Hematopoietic multipotent progenitor cell treated with erythropoietin and hydrocortisone succinate and interleukin-3 and kit ligand, for 8 days (in vitro differentiated cells): ENCODE results near the gene IGSF8.

Source experiments
- DNase-seq: peaks from one replicate; pipeline ENCODE4 v3.0.0-alpha.2; 2015

The IGSF8 gene

DNA sequence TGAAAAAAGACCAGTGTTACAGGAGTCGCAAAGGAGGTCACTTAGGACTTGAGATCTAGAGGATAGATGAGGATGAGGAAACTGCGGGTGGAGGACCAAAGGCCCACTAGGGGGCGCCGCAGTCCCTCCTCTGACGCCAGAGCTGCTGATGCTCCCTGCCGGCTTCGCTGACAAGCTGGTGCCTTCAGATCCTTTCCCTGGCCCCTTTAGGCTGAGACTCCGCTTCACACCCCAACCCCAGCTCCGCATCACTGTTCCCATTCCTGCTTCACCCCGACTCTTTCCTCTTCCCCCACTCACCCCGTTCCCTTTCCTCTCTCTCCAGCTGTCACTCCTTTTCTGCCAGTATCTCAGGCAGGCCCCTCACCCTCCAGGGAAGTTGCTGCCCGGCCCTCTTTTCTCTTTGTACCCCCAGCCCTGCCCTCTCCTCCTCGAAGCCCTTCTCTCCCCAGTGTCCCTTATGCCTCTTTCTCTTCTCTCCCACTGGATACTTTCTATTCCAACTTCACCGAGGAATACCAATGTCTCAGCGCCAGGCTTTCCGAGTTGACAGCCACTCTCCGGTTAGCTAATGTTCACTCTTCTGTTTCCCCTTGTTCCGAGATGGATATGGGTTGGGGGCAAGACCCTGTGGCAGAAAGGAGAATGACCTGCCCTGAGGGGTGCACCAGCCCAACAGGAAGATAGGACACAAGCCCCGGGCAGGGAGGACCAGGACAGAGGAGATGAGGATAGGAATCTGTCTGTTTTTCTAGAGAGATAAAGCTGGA is 12.5 kb downstream of the IGSF8 start:
- peak; percentile 83 for DNase-seq

DNA sequence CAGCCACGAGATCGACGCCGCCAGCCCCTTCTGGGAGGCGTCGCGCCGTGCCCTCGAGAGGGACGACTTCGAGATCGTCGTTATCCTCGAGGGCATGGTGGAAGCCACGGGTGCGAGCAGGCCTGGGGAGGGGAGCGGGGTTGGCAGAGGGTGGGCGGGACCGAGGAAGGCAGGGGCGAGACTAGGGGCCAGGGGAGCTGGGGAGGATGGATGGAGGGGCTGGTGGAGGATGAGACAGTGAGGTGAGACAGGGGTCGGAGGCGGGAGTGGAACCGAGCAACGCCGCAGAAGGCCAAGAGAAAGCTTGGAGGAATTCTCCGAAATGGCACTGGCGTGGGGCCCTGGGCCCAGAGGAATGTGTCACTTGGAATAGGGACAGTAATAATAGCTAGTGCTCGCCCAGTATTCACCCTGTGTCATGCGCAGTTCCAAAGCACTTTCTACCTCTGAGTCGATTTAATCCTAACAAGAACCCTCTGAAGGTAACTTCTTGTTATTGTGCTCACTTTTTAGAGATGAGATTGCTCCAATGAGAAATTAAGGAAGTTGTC is 13.6 kb downstream of the IGSF8 start:
- no peak for DNase-seq

DNA sequence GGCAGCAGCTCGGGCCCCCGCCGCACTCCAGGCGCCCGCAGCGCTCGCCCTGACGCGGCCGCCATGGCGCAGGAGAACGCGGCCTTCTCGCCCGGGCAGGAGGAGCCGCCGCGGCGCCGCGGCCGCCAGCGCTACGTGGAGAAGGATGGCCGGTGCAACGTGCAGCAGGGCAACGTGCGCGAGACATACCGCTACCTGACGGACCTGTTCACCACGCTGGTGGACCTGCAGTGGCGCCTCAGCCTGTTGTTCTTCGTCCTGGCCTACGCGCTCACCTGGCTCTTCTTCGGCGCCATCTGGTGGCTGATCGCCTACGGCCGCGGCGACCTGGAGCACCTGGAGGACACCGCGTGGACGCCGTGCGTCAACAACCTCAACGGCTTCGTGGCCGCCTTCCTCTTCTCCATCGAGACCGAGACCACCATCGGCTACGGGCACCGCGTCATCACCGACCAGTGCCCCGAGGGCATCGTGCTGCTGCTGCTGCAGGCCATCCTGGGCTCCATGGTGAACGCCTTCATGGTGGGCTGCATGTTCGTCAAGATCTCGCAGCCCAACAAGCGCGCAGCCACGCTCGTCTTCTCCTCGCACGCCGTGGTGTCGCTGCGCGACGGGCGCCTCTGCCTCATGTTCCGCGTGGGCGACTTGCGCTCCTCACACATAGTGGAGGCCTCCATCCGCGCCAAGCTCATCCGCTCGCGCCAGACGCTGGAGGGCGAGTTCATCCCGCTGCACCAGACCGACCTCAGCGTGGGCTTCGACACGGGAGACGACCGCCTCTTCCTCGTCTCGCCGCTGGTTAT is 14.2 kb downstream of the IGSF8 start:
- DNase-seq = peak; percentile 52

DNA sequence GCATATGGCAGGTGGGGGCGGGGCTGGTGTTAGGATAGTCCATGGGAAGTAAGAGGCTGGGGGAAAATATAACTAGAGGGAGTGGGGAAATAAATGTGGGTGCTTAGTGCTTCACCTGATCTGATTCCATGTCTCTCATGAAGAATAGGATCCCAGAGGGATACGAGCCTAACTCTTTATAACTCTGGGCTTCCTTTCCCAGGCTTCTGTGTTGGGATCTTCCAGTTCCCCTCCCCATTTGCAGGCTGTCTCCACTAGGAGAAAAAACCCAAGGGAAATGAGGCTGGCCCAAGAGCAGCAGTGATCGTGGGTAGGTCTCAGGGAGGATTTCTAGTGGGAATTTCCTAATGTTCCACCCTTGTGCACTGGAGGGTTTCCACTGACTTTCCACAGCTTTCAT is 15.5 kb downstream of the IGSF8 start:
- no peak for DNase-seq

DNA sequence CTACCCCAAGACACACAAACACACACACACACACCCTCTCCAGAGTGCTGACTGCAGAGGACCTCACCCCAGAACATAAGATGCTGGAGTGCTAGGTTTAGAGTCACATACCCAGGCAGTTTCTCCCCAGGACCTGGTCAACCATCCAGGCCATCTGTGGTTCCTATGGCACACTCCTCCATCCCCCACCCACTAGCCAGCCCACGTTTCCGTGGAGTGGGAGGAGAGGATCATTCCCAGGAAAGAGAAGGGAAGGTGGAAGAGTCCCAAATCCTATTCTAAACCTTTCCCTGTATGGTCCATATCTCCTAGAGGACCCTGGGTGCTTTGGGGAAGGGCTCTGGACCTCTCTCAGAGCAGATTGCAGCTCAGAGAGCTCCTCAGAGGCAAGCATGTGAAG is 15.9 kb downstream of the IGSF8 start:
- no peak for DNase-seq

DNA sequence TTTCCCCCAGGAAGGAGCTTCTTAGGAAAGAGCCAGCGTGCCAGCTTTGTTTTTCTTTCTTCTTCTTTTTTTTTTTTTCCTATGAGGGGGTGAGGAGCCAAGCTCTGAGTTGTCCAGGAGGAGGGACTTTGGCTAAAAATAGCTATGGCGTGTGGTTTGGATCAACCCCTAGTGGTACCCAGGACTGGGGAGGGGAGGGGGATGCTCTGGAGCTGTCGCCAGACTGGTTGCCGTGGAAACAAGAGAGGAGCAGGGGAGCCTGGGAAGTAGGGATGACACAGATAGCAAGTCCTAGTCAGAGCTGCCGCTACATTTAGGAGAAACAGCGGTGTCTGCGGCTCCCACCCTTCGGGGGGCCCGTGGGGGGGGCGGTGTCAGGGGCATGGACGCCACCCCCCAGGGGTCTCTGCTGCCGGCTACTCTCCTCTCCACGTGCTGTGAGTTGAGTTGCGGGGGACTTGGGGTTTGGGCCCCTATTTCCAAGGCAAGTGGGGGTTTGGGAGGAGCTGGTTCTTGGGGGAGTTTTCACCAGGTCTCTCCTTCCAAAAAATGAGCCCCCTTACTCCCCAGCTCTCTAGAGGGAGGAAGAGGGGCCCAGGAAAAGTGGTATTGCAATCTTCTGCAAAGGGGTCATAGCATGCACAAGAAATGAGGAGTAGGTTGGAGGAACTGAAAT is 17.0 kb downstream of the IGSF8 start, which contains the start of gene KCNJ9:
Gene KCNJ9 (plus strand): TSS at position 278 of the 676 bp plus-strand sequence. CDS start 2,493 bp downstream, outside the sequence.
- DNase-seq = no peak

DNA sequence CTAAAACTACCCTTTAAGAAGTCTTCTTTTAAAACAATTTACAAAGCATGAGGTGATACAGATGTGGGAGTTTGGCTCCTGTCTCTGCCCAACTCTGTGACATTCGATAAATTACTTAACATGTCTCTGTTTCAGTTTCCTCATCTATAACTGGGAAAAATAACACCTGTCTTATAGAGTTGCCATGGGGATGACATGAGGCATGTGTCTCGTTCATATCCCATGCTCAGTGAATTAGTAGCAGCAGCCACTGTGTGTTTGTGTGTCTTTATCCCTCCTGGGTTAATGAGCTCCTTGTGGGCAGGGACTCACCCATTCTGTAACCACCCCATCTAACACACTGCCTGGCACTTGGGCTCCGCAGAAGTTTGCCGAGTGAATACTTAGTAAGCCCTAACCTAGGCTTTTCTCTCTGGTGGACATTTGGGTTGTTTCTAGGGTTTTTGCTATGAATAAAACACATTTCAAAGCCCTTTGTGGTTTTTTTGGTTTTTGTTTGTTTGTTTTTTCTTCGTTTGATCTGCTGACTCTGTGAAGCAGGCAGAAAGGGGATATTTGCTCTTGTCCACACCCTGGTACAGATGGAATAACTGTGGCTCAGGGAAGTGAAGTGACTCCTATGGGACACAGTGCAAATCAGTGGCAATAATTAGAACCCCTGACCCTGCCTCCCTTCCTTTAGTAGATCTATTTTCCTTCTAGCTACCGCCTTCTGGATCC is 17.9 kb downstream of the IGSF8 start:
- no peak for DNase-seq

DNA sequence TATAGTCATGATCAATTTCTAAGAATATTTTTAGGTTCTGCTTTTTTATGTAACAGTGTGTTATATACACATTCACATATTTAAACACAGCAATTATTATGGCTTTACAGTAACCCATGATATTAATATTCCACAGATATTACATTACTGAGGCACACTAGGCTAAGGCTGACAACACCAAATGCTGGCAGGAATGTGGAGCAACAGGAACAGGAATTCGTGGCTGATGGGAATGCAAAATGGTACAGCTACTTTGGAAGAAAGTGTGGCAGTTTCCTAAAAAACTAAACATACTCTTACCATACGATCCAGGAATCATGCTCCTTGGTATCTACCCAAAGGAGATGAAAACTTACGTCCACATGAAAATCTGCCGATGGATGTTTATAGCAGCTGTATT is 19.0 kb downstream of the IGSF8 start:
- DNase-seq = no peak

DNA sequence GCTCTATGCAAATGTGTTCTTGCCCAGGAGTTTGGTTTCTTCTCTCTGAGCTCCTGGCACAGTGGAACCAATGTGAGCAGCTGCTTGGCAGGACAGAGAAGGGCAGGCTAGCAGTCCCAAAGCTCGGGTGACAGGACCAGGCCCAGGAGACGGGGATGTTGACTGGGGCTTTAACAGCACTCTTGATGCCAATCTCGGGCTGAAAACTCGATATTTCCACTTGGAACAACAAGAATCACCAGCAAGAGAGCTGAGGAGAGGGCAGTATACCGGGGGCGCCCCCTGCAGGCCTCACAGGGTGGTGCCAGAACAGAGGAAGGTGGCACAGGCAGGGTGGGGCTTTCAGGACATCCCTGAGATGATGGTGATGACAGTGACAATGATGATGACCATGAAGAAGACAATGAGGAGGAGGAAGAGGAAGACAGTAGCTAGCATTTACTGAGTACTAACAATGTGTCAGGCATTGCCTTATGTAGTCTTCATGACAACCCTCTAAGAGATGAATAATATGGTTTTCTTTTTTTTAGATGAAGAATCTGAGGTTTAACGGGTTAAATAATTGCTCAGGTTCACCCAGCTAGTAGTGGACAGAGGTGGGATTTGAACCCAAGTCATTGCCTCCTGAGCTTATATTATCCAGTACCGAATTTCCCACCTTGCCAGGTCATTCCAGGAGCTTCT is 19.8 kb downstream of the IGSF8 start:
- DNase-seq = peak; percentile 75

DNA sequence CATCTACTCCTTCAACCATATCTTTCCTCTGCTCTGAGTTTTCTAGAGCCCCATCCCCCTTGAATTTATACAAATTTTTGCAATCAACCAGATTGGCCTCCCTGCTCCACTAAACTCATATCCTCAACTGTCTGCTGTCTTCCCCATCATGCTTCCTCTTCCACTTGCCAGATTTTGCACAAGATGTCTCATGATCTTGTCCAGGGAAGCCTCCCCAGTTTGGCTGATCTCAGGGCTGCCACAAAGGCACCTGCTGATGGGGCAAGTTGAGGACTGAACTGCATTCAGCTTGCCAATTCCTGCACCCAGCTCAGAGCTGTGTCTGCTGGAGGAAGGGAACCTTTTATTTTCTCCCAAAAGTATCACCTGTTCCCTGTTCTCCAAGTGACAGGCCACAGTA is 20.9 kb downstream of the IGSF8 start:
- DNase-seq = no peak

DNA sequence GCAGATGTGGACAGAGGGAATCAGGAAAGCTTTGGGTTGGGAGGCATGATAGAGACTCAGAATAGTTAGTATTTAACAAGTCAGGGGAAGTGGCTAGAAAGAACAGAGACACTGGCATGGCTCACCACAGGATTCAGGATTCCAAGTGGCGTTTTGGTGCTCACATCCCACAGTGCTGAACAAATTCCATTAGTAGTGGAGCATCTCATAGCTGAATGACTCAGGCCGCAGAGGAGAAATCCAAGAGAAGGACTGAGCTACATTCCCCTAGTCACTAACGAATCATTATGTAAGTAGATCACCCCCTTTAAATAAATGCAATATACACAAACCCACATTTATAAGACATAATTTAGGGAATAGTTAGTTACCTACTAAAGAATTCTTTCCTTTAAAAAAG is 22.1 kb downstream of the IGSF8 start:
- DNase-seq = no peak

DNA sequence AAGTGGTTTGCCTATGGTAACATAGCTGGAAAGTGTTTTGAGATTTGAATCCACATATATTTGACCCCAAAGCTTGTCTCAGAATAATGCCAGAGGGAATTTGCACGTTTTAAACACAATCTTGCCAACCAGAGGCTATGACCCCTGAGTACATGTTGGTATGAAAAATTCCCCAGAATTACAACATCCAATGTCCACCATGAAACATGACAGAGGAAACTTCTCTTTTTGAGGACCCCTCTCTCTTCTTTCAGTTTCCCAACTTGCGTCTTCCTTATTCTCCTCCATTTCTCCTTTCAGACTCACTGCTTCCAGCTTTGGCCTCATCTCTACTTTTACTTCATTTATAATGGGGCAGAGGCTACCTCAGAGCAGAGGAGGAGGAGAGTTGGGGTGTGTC is 22.6 kb downstream of the IGSF8 start:
- no peak for DNase-seq

DNA sequence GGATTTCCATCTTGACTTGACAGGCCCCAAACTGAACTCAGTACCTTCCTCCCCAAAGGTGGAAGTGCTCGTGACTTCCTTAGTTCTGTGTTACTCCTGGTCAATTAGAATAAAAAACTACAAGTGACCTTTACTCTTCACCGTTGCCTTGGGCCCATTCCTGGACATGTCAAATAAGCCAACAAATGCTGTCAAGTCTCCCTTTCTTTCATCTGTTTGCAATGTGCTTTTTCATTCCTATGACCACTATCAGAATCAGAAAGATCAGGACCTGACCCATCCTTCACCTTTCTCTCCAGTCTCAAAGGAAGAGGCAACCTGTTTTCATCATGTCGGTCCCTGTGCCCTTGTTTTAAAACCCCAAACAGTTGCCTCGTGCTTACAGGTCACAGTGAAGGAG is 23.6 kb downstream of the IGSF8 start:
- DNase-seq = no peak

DNA sequence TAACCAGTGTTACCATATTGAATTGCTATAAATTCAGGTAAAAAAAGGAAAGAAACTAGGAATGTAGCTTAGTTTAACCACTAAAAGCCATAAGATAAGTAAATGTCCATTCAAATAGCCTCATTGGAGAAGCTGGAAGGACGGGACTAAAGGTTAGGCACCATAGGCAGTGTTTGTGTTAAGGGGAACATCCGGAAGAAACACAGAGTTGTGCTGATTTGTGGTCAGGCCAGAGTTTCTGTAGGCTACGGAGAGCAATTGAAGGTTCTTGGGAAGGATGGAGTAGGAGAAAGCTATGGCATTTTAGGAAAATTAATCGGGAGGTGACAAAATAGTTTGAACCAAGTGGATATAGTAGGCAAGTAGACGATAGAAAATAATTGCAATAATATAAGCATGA is 27.1 kb downstream of the IGSF8 start:
- no peak for DNase-seq

DNA sequence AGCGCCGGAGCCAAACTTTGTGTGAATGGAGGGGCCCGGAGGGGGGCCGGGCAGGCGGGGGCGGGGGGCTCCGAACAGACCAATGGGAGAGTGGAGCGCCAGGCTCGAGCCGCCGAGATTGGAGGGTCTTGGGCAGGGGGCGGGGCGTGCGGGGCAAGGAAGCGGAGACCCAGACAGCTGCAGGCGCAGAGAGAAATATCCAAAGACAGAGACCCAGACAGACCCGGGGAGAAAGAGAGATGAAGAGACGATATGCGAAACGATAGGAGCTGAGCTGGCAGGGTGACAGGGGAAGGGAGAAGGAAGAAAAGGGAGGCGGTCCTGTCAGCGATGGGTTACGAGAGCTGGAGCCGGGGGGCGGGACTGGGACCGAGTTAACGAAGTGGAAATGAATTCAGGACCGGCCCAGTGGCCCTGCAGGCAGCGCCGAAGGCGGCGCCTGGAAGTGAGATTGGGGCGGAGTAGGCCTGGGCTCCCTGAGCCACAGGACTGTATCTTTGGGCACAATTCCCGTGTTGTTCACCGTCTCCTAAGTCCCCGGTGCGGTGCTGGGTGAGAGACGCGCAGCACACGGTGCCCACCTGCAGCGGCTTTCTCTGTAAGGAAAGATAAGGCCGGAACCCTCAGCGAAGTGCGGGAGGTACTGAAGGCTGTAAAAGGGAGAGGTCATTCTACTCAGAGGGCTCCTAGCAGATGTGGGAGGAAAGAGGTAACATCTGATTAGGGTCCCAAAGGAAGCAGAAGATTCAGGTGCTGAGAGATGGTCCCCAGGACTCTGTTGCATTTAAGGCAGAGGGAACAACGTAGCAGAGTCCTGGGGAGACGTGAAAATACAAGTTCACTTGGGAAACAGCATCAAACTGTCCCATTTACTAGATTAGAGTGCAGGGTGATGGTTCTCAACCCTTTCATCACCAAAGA is 27.9 kb downstream of the IGSF8 start:
- DNase-seq = peak; percentile 39

DNA sequence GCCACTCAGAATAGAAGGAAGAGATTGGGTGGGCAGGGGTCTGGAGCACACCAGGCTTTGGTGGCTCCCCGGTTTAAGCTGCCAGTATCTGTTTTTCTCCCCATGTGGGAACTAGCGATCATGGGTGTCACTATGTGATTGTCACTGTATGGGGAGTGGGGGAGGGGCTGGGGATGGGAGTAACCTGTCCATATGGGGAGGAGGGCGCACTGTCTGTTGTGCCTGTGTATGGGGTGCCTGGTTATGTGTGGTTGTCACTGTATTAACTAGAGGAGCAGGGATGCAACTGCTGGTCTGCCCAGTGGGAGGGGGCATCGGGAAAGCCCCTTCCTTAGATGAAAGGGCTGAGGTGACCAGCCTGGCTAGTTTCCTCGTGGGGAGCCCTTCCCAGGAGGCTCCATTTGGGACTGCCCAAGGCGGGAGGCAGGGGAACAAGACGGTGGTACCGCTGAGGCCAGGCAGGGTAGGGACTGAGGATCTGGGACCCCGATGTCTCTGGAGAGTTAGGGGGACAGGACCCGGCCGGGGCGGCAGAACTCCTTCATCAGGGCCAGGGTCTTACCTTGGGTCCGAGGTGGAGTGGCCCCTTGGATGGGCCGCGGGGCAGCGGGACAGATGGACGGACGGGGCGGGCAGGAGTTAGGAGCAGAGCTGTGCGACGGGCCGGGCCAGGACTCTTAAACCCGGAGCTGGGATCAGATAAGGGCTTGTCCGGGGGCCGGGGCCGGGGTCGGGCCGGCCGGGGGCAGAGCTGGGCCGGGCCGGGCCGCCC is 28.8 kb downstream of the IGSF8 start, which contains the start of gene KCNJ10:
Gene KCNJ10 (minus strand): TSS at position 701 of the 772 bp plus-strand sequence. CDS start 27,628 bp downstream, outside the sequence.
- DNase-seq = no peak

DNA sequence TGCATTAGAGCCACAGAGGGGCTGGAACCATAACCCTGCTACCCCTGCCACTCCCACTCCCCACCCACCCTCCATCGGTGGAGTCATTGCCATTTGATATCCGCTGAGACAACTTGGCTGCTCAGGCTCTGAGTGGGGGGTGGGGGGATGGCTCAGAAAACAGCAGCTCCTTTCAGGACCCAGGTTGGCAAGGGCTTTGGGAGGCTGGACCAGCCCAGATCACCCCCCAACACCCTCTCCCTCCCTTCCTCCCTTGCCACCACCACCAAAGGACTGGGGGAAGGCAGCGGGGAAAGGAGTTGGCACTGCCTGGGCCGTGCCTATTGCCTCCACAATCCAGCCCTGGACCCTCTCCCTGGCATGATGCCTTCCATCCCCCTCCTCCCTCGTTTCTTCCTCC is 30.2 kb downstream of the IGSF8 start:
- DNase-seq = no peak

DNA sequence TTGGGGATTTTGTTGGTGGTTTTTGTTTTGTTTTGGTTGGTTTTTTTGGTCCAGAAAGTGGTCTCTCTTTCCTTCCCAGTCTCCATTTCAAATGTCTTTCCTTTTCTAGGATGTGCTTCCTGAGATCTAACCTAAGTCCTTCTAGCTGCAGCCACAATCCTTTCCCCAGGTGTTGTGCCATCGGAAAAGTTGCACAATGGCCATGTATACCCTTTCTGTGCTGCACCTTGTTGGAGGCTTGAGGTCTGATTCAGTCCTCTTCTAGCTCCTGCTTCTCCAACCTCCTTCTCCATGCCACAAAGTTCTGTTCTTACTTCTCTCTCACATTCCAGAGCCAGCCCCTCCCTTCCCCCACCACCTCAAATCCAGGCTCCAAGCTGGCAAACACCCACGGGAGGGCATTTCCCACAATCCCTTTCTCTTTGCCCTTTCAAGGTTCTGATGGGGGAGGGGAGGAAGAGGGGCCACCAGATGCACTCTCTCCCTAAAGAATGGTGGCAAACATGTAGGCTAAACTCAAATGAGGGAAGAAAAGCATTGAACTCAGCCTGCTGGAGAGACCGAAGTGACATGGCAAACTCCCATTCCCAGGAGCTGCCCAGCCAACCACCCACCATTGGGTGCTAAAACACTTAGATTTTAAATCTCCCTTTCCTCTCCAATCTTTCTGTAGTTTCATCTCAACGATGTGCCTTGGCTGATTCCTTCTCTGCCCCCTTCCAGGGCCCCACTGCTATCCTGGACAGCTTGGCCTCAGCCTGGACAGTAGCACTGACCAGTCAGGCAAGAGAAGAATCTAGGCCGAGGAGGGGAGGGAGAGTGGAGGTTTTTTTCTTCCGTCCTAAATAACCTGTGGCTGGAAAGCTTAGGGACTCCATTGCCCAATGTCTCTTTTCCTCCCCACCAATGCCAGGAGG is 31.3 kb downstream of the IGSF8 start:
- no peak for DNase-seq

DNA sequence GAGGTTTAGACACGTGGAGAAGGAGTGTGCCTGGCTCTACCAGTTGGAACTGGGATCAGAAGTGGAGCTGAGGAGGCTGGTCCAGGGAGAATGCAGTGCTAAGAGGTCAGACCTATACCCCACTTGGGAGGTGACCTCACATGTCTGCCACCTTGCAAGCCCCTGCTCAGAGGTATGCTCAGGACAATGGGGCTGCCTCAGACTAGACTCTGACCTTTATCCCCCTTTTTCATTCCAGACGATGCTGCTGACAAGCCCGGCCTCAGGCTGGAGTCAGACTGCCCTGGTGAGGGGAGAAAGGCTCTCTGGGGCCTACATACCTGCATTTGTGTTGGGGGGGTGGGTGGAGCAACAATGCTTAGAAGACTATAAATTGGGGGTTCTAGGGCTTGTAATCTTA is 33.7 kb downstream of the IGSF8 start:
- DNase-seq = no peak
